ENCODE data around the gene TMED7.

Gene TMED7

GRCh38 chr5:115584501-115584900, 41.3 kb downstream of the TMED7 start:
- H3K36me3 ChIP-seq, result peaks cover 7% of the 10 kb centered on the region
- TF ChIP-seq, protein P1, sequence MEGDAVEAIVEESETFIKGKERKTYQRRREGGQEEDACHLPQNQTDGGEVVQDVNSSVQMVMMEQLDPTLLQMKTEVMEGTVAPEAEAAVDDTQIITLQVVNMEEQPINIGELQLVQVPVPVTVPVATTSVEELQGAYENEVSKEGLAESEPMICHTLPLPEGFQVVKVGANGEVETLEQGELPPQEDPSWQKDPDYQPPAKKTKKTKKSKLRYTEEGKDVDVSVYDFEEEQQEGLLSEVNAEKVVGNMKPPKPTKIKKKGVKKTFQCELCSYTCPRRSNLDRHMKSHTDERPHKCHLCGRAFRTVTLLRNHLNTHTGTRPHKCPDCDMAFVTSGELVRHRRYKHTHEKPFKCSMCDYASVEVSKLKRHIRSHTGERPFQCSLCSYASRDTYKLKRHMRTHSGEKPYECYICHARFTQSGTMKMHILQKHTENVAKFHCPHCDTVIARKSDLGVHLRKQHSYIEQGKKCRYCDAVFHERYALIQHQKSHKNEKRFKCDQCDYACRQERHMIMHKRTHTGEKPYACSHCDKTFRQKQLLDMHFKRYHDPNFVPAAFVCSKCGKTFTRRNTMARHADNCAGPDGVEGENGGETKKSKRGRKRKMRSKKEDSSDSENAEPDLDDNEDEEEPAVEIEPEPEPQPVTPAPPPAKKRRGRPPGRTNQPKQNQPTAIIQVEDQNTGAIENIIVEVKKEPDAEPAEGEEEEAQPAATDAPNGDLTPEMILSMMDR (IDR thresholded peaks at IDR 0.05), result no peak
- H3K27me3 ChIP-seq, result no peaks in the 10 kb centered on the region
- no peak overlapping the region for H3K4me3 ChIP-seq (ENCODE audit: low read depth in 1 of 2, low read length in 1 of 2)
- H3K4me1 ChIP-seq (ENCODE audit: control insufficient read depth in 1 of 2, insufficient read depth in 1 of 2, low read depth in 1 of 2, low read length in 1 of 2), result no peaks in the 10 kb centered on the region
- H3K9me3 ChIP-seq, result no peaks in the 10 kb centered on the region
- H3K27ac ChIP-seq, result no peak overlapping the region

GRCh38 chr5:115583474-115583873, 42.4 kb downstream of the TMED7 start:
- H3K4me1 ChIP-seq (ENCODE audit: control insufficient read depth in 1 of 2, insufficient read depth in 1 of 2, low read depth in 1 of 2, low read length in 1 of 2), result no peaks in the 10 kb centered on the region
- H3K36me3 ChIP-seq, result peaks cover 7% of the 10 kb centered on the region
- H3K9me3 ChIP-seq, result no peaks in the 10 kb centered on the region
- no peaks in the 10 kb centered on the region for H3K27me3 ChIP-seq
- TF ChIP-seq, protein P1 (IDR thresholded peaks at IDR 0.05), result no peak
- no peak overlapping the region for H3K27ac ChIP-seq
- H3K4me3 ChIP-seq (ENCODE audit: low read depth in 1 of 2, low read length in 1 of 2), result no peak overlapping the region

DNA sequence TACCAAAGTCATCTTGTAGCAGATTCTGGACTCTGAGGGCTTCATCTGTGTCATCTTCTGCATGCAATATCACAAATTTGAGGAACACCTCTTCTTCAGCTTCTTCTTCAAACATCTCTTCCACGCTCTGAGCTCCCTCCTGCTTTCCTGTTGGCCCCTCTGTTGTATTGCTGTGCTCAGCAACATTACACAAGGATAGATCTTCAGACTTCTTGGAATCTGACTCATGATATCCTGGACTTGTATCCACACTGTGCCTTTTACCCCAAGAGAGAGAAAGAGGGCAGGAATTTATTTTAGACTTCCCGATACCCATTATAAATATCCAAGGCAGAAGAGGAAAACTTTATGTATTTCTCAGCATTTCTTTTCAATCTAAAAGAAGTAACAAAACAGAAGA, 44.9 kb downstream of the TMED7 start:
- Histone ChIP-seq H3K27ac (no peak overlapping the region), H3K27me3 (no peaks in the 10 kb centered on the region), H3K4me3 (ENCODE audit: low read depth in 1 of 2, low read length in 1 of 2) (no peak overlapping the region), H3K9me3 (no peaks in the 10 kb centered on the region), H3K4me1 (ENCODE audit: control insufficient read depth in 1 of 2, insufficient read depth in 1 of 2, low read depth in 1 of 2, low read length in 1 of 2) (no peaks in the 10 kb centered on the region), H3K36me3 (peaks cover 7% of the 10 kb centered on the region)
- TF ChIP-seq, protein P1 (IDR thresholded peaks at IDR 0.05), result no peak

DNA sequence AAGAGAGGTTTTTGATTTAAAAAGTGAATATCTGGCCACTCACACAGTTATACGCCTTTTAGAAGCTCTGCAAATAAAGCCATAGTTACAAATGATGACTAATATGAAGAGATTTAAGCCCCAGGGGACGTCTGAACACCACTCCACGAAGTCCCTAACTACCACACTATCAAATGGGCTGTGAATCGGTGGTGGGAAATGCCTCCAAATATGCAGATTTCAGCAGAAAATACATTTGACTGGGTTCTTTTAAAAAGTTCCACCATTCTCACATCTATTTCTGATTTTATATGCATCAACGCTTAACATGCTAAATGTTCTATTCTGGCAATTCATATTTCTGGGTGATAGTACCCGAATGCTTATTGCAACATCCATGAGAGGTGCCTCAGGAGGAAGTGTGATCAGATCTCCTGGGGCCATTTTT, 46.1 kb downstream of the TMED7 start:
- no peaks in the 10 kb centered on the region for H3K27me3 ChIP-seq
- H3K27ac ChIP-seq, result no peak overlapping the region
- TF ChIP-seq, protein P1 (IDR thresholded peaks at IDR 0.05), result no peak
- H3K9me3 ChIP-seq, result no peaks in the 10 kb centered on the region
- H3K36me3 ChIP-seq, result peaks cover 7% of the 10 kb centered on the region
- no peak overlapping the region for H3K4me3 ChIP-seq (ENCODE audit: low read depth in 1 of 2, low read length in 1 of 2)
- no peaks in the 10 kb centered on the region for H3K4me1 ChIP-seq (ENCODE audit: control insufficient read depth in 1 of 2, insufficient read depth in 1 of 2, low read depth in 1 of 2, low read length in 1 of 2)

GRCh38 chr5:115579216-115579615, 46.6 kb downstream of the TMED7 start:
- no peak overlapping the region for H3K27ac ChIP-seq
- H3K9me3 ChIP-seq, result no peaks in the 10 kb centered on the region
- H3K4me3 ChIP-seq (ENCODE audit: low read depth in 1 of 2, low read length in 1 of 2), result no peak overlapping the region
- no peaks in the 10 kb centered on the region for H3K4me1 ChIP-seq (ENCODE audit: control insufficient read depth in 1 of 2, insufficient read depth in 1 of 2, low read depth in 1 of 2, low read length in 1 of 2)
- TF ChIP-seq, protein P1 (IDR thresholded peaks at IDR 0.05), result no peak
- no peaks in the 10 kb centered on the region for H3K27me3 ChIP-seq
- peaks cover 7% of the 10 kb centered on the region for H3K36me3 ChIP-seq

- Histone ChIP-seq H3K4me3 (ENCODE audit: low read depth in 1 of 2, low read length in 1 of 2) (no peak overlapping the region), H3K36me3 (peaks cover 7% of the 10 kb centered on the region), H3K27me3 (no peaks in the 10 kb centered on the region), H3K27ac (no peak overlapping the region), H3K9me3 (no peaks in the 10 kb centered on the region), H3K4me1 (ENCODE audit: control insufficient read depth in 1 of 2, insufficient read depth in 1 of 2, low read depth in 1 of 2, low read length in 1 of 2) (no peaks in the 10 kb centered on the region)
- TF ChIP-seq, protein P1 (IDR thresholded peaks at IDR 0.05), result no peak
Observed at GRCh38 chr5:115578657-115579056, 47.2 kb downstream of the TMED7 start.
